GOT3 (cell line): ENCODE measurements around the gene ZNF592.
"Not testable (repeated sequence)": the region's sequence is repeated elsewhere in the genome, so short reads cannot be mapped to it uniquely, and the experiment has no call there.

Source experiments
- DNase-seq: peaks from one replicate; lab custom pipeline; 2025; ENCODE audit warnings: mixed read lengths; lab: John Stamatoyannopoulos, UW

The ZNF592 gene

DNA sequence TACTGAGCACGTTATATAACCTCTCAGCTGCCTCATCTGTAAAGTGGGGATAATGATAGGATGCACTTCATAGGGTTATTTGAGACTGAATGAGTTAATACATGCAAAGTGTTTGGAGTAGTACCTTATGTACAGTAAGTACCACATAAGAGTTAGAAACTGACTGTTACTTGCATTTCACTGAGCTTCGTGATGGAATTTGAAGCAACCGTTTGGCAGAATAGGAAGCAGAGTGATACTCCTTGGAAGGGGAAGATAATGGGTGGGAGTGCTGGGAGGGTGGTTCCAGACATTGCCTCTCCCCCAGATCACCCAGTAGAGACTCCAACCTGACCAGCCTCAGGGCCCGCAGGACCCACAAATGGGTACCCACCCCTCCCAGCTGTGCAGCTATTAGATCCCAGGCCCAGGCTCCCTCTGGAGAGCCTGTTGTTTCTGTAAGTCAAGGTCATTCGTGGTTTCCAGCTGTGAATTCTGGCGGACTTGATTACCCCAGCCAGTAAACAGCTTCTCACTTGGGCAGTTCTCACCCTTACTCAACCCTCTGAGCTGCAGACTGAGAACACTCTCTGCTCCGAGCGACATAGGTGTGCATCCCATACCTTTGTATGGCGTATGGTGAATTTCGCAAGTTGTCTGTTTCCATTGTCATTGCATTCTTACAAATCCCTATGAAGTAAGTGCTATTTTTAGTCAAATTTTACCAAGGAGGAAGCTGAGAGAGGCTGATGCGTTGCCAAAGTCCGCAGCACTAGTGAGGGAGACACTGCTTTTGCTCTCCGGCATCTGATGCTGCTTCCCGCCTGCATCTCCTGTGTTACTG is 79.9 kb downstream of the ZNF592 start:
- DNase-seq = no peak

DNA sequence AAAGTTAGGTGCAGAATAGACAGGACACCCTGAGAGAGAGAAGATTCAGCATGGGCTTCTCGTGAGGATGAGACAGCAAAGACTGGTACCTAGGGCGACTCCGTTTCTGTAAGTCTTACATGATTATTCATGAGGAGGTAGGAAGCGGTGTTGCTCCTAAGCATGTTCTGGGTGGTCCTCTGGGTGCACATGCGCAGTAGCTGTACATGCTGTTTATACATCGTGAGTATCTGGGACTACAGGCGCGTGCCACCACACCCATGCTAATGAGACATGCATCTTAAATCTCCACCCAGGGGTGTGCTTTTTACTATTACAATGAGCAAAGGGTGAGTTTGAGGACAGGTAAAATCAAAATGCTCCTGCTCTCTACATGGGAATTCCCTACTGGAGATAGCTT is 81.0 kb downstream of the ZNF592 start:
- DNase-seq = no peak

DNA sequence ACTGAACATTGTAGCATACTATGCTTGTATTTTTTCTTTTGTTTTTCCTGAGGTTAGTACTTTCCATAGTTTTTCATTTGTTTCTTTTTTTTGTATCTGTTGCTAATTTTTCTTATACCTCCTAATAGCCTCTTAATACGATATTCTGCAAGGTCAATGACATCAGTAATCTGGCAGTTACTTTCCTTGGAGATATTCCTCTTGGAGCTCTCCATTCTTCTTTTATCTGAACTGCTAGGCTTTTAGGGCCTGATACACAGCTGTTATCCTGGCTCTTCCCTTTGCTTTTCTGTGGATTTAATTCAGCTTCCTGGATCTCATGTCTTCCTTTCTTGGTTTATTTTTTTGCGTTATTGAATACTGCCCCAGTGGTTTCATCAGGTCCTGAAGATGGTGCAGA is 81.6 kb downstream of the ZNF592 start:
- DNase-seq = no peak

DNA sequence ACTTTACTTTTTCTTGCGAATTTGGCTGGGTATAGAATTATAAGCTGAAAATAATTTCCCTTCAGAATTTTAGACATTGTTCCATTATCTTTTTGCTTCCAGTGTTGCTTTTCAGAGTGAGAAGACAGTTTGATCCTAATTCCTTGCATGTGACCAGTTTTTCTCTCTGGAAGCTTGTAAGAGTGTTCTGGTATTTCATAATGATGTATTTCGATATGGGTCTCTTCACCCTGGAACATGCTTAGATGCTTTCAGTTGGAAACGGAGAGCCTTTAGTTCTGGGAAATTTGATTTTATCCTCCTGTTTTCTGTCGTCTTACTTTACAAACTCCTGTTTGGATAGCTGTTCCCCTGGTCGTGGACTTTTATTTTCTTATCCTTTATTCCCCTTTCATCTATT is 82.6 kb downstream of the ZNF592 start:
- DNase-seq = no peak

DNA sequence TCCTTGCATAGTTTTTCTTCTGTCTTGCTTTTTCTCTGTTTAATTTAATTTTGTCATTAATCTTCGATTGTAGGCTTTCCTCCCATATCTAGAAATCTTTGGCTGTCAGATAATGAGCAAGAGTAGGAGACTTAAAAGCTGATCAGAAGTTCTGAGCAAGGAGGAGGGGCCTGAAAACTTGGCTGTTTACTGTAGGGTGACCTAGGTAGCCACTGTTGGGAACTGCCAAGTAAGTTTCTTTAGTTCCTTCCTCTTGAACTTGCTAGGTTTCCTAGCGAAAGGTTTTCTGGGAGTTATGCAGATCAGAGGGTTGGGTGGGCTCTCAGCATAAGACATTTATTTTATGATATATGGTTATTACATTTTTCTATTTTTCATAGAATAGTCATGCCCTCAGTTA is 83.2 kb downstream of the ZNF592 start:
- DNase-seq = no peak

DNA sequence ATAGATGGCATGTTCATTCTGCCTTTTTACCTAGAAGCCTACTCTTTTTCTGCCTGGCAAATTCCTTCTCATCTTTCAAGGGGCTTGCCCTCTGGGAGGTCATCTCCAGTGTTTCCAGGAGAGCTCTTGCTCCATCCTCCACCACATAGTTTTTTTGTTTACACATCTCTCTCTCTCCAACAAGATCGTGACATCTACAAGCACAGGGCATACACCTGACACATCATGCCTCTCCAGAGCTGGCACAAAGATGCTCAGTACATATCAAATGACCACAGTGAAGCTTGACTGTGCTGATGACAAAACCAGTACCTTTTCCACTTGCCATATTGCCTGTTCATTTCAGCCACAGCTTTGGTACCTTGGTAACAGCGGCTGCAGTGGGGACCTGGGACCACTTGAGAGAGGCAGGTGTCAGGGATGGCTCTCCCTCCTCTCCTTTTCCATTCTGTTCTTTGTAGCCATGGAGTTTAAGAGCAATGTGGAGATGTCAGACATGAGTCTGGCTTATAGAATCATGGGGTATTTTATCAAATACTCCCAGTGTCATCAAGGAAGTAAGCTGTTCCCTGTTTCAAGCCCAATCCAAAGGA is 84.2 kb downstream of the ZNF592 start:
- no peak for DNase-seq

DNA sequence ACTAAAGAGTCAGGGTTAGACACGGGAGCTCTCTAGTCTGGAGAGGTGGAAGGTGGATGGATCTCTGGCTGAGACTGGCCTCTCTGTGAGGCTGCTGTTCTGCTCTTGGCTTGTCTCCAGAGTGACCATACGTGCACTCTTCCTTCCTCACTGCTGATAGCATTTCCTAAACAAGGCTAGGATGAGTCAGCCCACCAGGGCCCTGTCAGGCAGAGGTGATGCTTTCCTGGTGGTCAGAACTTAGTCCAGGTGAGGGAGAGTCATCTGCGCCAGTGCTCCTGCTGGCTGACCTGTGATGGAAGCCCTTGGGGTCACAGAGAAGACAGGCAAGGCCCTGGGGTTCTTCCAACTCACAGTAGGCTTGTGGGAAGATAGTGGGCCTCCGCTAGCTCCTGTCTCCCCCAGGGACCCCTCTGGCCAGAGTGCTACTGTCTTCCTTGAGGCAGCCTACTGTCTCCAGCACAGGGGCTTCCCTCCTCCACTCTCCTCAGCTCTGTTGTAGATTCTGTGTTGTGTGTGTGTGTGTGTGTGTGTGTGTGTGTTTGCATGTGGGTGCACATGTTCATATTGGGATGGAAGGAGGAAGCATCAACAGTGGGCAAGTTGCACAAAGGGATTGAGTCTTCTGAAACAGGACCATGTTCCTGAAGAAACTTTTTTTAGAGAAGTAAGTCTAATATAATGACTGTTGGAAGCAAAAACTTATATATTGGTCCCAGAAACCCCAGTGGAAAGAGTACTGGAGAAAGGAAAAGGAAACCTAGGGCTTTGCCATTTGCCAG is 85.2 kb downstream of the ZNF592 start:
- no peak for DNase-seq

DNA sequence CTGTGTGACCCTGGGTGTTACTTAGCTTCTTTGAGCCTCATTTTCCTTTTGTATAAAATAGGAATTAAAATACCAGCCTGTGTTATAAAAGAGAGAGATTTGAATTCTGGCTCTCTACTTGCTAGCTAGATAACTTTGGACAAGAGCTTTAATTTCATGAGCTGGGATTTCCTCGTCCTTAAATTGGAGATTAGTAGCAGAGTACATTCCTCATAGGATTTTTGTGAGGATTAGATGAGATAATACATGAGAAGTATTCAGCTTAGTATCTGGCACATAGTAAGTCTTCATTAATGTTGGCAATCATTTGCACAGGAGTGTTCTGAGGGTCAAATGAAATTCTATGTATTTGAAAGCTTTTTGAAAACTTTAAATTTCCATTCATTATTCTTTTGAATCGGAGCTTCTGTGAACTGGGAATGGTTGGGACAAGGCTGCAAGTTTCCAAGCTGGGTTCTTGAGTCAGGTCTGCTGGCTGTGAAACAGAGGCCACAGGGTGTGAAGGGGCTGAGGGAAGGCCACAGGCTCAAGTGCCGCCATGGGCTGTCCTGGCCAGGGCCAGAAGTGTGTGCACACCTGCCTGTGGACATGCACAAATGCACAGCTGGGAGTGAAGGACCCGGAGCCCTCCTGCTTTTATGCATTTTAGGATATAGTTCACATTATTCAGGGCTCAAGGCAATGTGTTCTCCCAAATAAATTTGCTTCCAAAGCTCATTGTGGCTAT is 86.0 kb downstream of the ZNF592 start:
- DNase-seq = no peak

DNA sequence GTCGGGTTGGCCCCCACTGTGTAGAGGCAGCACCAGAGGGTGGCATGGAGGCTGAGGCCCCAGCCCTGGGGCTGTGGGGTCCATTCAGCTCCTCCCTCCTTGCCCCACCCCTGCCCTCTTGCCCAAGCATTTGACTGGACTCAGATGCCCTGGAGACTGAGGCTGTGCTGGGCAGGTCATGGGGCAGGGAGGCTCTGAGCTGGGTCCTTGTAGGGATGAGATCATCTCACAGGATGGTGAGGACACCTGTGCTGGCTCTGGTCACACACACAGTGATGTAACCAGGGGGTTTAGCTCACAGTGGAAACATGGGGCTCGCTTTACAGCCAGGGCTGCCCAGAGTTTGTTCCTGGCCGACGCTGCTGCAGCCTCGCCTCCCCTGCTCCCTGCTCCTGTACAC is 86.6 kb downstream of the ZNF592 start:
- DNase-seq = no peak

DNA sequence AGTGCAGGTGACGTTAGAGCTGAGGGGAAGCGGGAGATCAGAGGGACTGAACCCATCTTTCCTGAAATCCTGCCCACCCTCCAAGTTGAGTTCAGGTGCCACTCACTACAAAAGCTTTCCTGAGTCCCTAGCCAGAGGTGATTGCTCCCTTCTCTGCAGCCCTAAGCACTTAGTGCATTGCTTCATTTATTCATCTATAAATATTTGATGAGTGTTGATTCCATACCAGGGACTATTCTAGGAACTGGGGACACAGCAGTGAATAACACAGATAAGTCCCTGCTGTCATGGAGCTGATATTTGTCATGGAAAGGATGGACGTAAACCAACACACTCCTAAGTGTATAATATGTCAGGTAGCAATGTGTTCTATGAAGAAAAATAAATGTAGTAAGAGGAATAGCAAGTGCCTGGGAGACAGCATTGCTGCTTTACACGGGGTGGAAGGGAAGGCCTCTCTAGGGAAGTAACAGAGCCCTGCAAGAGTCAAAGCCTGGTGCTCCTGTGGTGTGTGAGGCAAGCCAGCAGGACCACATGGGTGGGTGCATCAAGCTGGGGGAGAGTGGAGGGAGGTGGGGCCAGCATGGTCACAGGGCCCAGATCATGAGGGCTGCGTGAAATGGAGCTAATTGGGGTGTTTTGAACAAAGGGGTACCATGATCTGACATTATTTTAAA is 87.4 kb downstream of the ZNF592 start:
- DNase-seq = no peak

DNA sequence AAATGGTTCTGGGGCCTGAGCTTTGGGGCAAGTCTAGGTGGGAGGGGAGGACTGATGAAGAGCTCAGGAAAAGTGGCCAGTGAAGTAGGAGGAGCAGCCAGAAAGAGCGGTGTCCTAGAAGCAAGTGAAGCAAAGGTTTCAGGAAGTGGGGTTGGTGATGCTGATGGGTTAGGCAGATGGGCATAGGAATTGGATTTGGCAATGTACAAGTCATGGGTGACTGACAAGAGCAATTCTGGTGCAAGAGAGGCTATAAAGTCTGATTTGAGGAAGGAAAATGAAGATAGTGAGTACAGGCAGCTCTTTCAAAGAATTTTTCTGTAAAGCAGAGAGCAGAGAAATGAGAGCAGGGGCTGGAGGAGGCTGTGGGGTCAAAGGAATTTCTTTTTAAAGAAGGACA is 88.5 kb downstream of the ZNF592 start:
- DNase-seq = no peak

DNA sequence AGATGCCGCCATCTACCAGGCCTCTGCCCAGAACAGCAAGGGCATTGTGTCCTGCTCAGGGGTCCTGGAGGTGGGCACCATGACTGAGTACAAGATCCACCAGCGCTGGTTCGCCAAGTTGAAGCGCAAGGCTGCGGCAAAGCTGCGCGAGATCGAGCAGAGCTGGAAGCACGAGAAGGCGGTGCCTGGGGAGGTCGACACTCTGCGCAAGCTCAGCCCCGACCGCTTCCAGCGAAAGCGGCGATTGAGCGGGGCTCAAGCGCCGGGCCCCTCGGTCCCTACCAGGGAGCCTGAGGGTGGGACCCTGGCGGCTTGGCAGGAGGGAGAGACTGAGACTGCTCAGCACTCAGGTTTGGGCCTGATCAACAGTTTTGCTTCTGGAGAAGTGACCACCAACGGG is 91.3 kb downstream of the ZNF592 start:
- DNase-seq = no peak

DNA sequence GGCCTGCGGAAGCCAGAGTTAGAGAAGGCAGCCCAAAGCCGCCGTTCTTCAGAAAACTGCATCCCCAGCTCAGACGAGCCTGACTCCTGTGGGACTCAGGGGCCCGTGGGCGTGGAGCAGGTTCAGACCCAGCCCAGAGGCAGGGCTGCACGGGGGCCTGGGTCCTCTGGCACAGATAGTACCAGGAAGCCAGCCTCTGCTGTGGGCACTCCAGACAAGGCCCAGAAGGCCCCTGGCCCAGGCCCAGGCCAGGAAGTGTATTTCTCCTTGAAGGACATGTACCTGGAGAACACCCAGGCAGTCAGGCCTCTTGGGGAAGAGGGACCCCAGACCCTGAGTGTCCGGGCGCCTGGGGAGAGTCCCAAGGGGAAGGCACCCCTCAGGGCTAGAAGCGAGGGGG is 91.9 kb downstream of the ZNF592 start:
- DNase-seq = no peak

DNA sequence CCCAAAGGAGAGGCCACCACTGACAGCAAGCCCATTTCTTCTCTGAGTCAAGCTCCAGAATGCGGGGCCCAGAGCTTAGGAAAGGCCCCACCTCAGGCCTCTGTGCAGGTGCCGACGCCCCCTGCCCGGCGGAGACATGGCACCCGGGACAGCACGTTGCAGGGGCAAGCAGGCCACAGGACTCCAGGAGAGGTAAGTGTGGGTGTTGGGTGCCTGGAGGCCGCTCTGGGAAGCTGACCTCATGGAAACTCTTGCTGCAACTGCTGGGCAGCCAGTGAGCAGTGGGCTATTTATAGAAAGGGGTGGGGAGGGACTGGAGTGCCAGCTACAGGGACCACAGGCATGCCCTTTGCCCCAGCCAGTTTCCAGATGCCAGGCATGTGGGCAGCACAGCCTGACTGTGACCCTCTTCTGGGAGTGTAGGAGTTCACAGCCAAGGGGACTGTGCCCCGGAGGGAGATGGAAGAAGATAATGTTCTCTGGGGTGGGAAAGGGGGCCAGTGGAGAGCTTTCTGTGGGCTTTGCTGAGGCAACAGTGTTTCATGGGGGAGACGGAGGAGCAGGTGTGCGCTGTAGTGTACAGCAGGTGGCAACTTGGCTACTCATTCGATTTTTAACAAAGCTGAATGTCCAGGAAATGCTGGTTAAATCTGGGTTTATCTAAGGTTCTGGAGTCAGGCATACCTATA is 92.5 kb downstream of the ZNF592 start:
- DNase-seq = peak; percentile 48

DNA sequence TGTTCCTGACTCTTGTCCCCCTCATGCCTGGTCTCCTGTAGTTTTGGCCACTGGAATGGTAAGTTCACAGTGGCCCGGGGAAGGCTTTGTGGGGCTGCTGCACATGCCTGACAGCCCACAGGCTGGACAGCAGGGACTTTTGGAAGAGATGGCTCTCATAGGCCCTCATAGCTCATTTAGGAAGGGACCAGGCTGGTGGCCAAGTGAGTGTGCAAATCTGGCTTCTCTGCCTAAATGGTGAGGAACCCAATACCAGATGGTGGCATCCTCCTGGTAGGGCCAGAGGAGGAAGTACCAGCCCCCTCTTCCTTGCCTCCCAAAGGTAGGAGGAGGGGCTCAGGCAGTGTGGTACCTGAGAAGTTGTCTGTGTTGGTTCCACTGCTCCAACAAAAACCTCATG is 94.4 kb downstream of the ZNF592 start:
- DNase-seq = no peak

DNA sequence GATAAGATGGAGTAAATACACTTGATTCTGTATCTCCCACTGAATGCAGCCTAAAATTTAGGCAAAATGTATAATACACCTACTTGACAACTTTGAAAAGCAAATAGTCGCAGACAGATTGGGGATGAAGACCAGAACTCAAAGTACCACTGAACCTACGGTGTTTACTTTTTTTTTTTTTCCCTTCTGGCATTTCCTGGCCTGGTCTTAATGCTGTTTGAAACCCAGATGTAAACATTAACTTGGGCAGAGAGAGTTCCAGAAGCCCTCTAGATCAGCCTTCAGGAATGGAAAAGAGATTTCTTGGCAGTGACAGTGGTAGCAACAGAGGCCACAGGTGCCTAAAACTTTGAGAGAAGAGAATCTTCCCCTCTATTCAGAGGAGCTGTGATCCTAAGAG is 96.6 kb downstream of the ZNF592 start:
- DNase-seq = no peak

DNA sequence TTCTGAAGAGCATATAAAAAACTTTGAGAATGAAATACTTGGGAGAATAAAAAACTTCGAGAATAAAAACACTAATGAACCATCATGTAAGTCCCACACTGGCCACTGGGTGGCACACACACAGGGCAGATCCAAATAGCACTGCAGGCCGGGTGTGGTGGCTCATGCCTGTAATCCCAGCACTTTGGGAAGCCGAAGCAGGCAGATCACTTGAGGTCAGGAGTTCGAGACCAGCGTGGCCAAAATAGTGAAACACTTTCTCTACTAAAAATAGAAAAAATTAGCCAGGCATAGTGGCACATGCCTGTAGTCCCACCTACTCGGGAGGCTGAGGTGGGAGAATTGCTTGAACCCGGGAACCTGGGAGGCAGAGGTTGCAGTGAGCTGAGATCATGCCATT is 97.2 kb downstream of the ZNF592 start:
- not testable (repeated sequence) for DNase-seq

DNA sequence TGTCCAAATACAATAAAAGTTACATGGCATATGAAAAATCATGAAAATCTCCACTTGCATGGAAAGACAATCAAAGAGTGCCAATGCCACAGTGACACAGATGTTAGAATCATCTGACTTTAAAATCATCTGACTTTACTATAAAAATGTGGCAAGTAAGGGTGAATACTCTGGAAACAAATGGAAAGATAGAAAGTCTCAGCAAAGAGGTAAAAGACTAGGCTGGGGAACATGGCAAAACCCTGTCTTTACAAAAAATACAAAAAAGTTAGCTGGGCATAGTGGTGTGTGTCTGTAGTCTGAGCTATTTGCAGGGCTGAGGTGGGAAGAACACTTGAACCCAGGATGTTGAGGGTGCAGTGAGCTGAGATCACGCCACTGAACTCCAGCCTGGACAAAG is 97.9 kb downstream of the ZNF592 start:
- DNase-seq = no peak

DNA sequence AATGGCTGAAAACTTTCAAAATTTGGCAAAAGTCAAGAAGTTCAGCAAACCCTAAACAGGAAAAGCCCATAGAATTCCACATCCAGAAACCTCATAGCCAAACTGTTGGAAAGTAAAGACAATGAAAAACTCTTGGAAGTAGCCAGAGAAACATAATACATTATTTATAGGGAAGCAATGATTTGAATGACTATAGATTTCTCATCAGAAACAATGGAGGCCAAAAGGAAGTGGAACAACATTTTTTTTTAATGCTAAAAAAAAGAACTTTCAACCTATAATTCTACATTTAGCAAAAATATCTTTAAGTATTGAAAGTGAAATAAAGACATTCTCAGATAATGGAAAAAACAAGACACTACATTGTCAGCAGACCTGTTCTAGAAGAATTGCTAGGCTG is 99.0 kb downstream of the ZNF592 start:
- DNase-seq = no peak

DNA sequence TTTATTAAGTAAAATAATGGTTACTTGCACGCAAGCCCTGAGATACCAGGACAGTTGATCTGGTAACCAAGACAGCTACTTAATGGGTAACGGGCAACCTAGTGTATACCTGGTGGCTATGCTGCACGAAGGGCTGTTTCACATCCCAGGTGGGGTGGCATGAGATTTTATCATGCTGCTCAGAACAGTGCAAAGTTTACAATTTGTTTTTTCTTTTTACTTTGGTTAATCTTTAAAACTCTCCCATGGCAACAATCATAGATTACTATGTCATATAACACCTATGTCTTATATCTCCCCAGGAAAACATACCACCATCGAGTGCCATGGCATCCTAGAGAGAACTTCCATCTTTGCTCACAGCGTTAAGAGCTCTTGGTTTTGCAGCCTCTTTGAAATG is 103.8 kb downstream of the ZNF592 start:
- DNase-seq = no peak

DNA sequence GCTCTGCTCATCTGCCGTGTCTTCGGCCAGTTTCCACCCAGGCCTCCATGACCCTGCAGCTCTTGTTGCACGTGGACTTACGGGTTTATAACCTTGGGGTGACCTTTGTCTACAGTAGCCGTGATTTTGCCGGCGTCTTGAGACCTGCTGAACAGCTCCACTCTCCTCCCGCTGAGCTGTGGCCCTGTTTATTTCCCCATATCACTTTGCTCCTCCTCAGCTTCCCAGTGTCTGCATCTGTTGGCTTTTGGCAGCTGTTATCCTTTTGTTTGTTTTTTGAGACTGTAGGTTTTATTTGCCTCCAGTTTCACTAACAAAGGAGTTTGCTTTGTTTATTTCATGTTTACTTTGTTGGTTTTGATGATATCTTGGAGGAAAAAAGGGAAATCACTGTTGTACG is 106.7 kb downstream of the ZNF592 start:
- no peak for DNase-seq
